ENCODE data around the gene WNT8A.

DNA sequence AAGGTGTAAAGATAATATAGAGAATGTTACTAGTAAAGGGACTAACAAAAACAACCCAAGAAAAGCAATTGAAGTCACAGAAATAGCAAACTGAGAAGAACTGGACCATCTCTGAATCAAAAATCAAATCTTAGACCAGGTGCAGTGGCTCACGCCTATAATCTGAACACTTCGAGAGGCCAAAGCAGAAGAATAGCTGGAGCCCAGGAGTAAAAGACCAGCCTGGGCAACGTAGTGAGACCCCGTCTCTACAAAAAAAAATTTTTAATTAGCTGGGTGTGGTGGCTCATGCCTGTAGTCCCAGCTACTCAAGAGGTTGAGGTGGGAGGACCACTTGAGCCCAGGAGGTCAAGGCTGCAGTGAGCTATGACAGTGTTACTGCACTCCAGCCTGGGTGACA, 27.3 kb downstream of the WNT8A start:
- TF ChIP-seq POLR2A (IDR thresholded peaks at IDR 0.05; ENCODE audit: borderline replicate concordance, extremely low read depth, insufficient read depth, insufficient read length) (no peak), EZH2phosphoT487 (IDR thresholded peaks at IDR 0.05; ENCODE audit: borderline replicate concordance) (no peak), POLR2AphosphoS5 (IDR thresholded peaks at IDR 0.05; ENCODE audit: low read depth, low read length) (no peak), JUND (IDR thresholded peaks at IDR 0.05) (no peak), FOSL1 (IDR thresholded peaks at IDR 0.05; ENCODE audit: low read depth) (no peak), ZFX (IDR thresholded peaks at IDR 0.05) (no peak), YY1 (IDR thresholded peaks at IDR 0.05; ENCODE audit: extremely low read depth, insufficient replicate concordance, low read depth, low read length) (no peak), EZH2 (IDR thresholded peaks at IDR 0.05) (no peak), SIN3A (IDR thresholded peaks at IDR 0.05; ENCODE audit: low read depth) (no peak), ELF1 (IDR thresholded peaks at IDR 0.05; ENCODE audit: borderline replicate concordance, low read depth) (no peak)
- TF ChIP-seq, protein P1, sequence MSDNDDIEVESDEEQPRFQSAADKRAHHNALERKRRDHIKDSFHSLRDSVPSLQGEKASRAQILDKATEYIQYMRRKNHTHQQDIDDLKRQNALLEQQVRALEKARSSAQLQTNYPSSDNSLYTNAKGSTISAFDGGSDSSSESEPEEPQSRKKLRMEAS (IDR thresholded peaks at IDR 0.05): no peak
- TF ChIP-seq, protein P2, sequence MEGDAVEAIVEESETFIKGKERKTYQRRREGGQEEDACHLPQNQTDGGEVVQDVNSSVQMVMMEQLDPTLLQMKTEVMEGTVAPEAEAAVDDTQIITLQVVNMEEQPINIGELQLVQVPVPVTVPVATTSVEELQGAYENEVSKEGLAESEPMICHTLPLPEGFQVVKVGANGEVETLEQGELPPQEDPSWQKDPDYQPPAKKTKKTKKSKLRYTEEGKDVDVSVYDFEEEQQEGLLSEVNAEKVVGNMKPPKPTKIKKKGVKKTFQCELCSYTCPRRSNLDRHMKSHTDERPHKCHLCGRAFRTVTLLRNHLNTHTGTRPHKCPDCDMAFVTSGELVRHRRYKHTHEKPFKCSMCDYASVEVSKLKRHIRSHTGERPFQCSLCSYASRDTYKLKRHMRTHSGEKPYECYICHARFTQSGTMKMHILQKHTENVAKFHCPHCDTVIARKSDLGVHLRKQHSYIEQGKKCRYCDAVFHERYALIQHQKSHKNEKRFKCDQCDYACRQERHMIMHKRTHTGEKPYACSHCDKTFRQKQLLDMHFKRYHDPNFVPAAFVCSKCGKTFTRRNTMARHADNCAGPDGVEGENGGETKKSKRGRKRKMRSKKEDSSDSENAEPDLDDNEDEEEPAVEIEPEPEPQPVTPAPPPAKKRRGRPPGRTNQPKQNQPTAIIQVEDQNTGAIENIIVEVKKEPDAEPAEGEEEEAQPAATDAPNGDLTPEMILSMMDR (IDR thresholded peaks at IDR 0.05 in 2 of 3, conservative IDR thresholded peaks at IDR 0.05 in 1 of 3; ENCODE audit: borderline replicate concordance in 1 of 3, insufficient read depth in 1 of 3, low read depth in 2 of 3, low read length in 2 of 3): no peak
